NCI-H446 treated with DMSO at 0.1 percent for 48 hours (cell line): ENCODE data around the gene SMLR1.

ENCODE experiments used
- DNase-seq: peaks from one replicate; lab custom pipeline; 2025; lab: John Stamatoyannopoulos, UW

Gene SMLR1

GRCh38 chr6:130852844-130853554 is 25.8 kb downstream of the SMLR1 start:
- DNase-seq = no peak

- DNase-seq = no peak
These were observed 26.5 kb downstream of the SMLR1 start for GRCh38 chr6:130853555-130854183.

GRCh38 chr6:130858054-130858453 is 30.8 kb downstream of the SMLR1 start:
- DNase-seq = no peak

- no peak for DNase-seq
These were observed 31.4 kb downstream of the SMLR1 start for GRCh38 chr6:130858498-130859160.

GRCh38 chr6:130859161-130859867 is 32.1 kb downstream of the SMLR1 start:
- DNase-seq = no peak

- DNase-seq = no peak
These were observed 35.2 kb downstream of the SMLR1 start for GRCh38 chr6:130862370-130862769.

- DNase-seq = no peak
These were observed 36.4 kb downstream of the SMLR1 start for GRCh38 chr6:130863415-130864230.

- no peak for DNase-seq
These were observed 37.1 kb downstream of the SMLR1 start for GRCh38 chr6:130864344-130864743.

- no peak for DNase-seq
These were observed 38.6 kb downstream of the SMLR1 start for GRCh38 chr6:130865793-130866192.

- DNase-seq = no peak
These were observed 42.5 kb downstream of the SMLR1 start for GRCh38 chr6:130869681-130870080.

- DNase-seq = no peak
These were observed 43.1 kb downstream of the SMLR1 start for GRCh38 chr6:130870179-130870880.

GRCh38 chr6:130872250-130873095 is 45.3 kb downstream of the SMLR1 start:
- DNase-seq = no peak

- DNase-seq = no peak
These were observed 46.5 kb downstream of the SMLR1 start for GRCh38 chr6:130873746-130874145.

- no peak for DNase-seq
These were observed 52.6 kb downstream of the SMLR1 start for GRCh38 chr6:130879826-130880225.

GRCh38 chr6:130882370-130882769 is 55.2 kb downstream of the SMLR1 start:
- DNase-seq = no peak

GRCh38 chr6:130885392-130886192 is 58.4 kb downstream of the SMLR1 start:
- DNase-seq = no peak
